MM.1S (cell line): ENCODE results near the gene OIT3.

ENCODE experiments used
- DNase-seq: peaks from one replicate; pipeline ENCODE4 v3.0.0-alpha.2; 2015
- H2AFZ ChIP-seq: fragments of 300-600 bp; sonication (generic); 2 replicates; pipeline ENCODE4 v1.6.0; 2016; ENCODE audit warnings: antibody characterized with exemption, low read length
- H3F3A ChIP-seq: fragments of 300-600 bp; sonication (generic); 2 replicates; pipeline ENCODE4 v1.6.1; 2016; ENCODE audit warnings: mild to moderate bottlenecking, antibody characterized with exemption, low read length, moderate library complexity, mixed read lengths; ENCODE audit not compliant: insufficient read depth
- H3K27ac ChIP-seq: fragments of 300-600 bp; sonication (generic); 2 replicates; pipeline ENCODE4 v1.5.1; 2016; ENCODE audit warnings: mild to moderate bottlenecking, low read length
- H3K27me3 ChIP-seq: fragments of 300-600 bp; sonication (generic); replicated peaks from 2 replicates; pipeline ENCODE4 v1.6.0; 2016; ENCODE audit warnings: low read length; ENCODE audit not compliant: insufficient read depth
- H3K36me3 ChIP-seq: fragments of 300-600 bp; sonication (generic); replicated peaks from 2 replicates; pipeline ENCODE4 v1.6.1; 2016; ENCODE audit warnings: mild to moderate bottlenecking, low read length, mixed read lengths; ENCODE audit not compliant: insufficient read depth
- H3K4me1 ChIP-seq: fragments of 300-600 bp; sonication (generic); 2 replicates; pipeline ENCODE4 v1.6.1; 2016; ENCODE audit warnings: low read length, mixed read lengths
- H3K4me2 ChIP-seq: fragments of 300-600 bp; sonication (generic); 2 replicates; pipeline ENCODE4 v1.6.0; 2016; ENCODE audit warnings: low read depth, low read length
- H3K4me3 ChIP-seq: fragments of 300-600 bp; sonication (generic); 2 replicates; pipeline ENCODE4 v1.5.1; 2016; ENCODE audit warnings: low read length, mixed read lengths
- H3K79me2 ChIP-seq: fragments of 300-600 bp; sonication (generic); 2 replicates; pipeline ENCODE4 v1.6.1; 2016; ENCODE audit warnings: mixed run types, low read length, mixed read lengths
- H3K9ac ChIP-seq: fragments of 300-600 bp; sonication (generic); 2 replicates; pipeline ENCODE4 v1.6.1; 2016; ENCODE audit warnings: low read length, mixed read lengths
- H3K9me2 ChIP-seq: fragments of 300-600 bp; sonication (generic); replicated peaks from 2 replicates; pipeline ENCODE4 v1.6.1; 2016; ENCODE audit warnings: mild to moderate bottlenecking, low read length, mixed read lengths; ENCODE audit not compliant: insufficient read depth
- H3K9me3 ChIP-seq: fragments of 300-600 bp; sonication (generic); replicated peaks from 2 replicates; pipeline ENCODE4 v1.6.1; 2016; ENCODE audit warnings: mild to moderate bottlenecking, low read length, mixed read lengths; ENCODE audit not compliant: insufficient read depth
- H4K20me1 ChIP-seq: fragments of 300-600 bp; sonication (generic); 2 replicates; pipeline ENCODE4 v1.6.1; 2016; ENCODE audit warnings: mild to moderate bottlenecking, low read length, moderate library complexity, mixed read lengths; ENCODE audit not compliant: insufficient read depth
- EZH2 ChIP-seq: fragments of 300-600 bp; sonication (generic); optimal IDR thresholded peaks from 2 replicates; pipeline ENCODE3; 2017; ENCODE audit warnings: low read depth, mild to moderate bottlenecking, antibody characterized with exemption, low read length, mixed read lengths
- EZH2phosphoT487 ChIP-seq: fragments of 300-600 bp; sonication (generic); IDR thresholded peaks from 2 replicates; pipeline ENCODE4 v1.6.1; 2018; ENCODE audit warnings: antibody characterized with exemption, low read length
- TF ChIP-seq, protein P1 (sequence below): fragments of 300-600 bp; sonication (generic); IDR thresholded peaks from 2 replicates; pipeline ENCODE4 v1.5.1; 2016; ENCODE audit warnings: antibody characterized with exemption, low read length, mixed read lengths

OIT3 gene

DNA sequence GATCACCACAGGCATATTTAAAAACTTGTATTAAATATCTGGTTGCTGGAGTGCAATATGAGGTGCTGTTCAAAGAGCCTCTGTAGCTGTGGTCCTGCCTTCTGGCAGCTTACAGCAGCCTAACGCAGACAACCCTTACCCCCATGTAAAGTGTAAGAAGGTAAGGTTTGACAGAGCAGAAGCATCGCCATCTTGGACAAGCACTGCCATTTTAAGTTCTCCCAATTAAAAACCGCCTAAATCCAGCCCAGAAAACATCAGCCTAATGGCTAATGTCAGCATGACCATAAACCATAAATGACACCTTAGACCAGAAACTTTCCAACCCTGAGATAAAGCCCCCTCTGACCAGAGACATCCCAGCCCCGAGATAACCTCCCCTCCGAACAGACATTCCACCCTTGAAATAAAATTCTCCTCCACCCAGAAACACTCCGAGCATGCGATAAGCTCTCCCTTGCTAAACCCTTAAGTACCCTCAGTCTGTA is 5.3 kb upstream of the OIT3 start:
- Histone ChIP-seq H3K27ac (no peak overlapping the region), H3K9ac (no peak overlapping the region)

DNA sequence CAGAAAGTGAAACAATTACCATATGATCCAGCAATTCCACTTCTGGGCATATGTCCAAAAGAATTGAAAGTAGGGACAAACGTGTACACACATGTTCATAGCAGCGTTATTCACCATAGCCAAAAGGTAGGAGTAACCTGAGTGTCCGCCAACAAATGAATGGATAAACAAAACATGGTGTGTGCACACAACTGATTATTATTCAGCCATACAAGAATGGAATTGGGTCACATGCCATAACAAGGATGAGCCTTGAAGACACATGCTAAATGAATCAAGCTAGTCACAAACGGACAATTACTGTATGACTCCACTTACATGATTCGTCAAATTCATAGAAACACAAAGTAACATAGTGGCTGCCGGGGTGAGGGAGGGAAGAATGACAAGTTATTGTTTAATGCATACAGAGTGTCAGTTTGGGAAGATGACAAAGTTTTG is 4.1 kb upstream of the OIT3 start:
- H3K9ac ChIP-seq: no peak overlapping the region
- H4K20me1 ChIP-seq: no peaks in the 10 kb centered on the region
- TF ChIP-seq, protein P1, sequence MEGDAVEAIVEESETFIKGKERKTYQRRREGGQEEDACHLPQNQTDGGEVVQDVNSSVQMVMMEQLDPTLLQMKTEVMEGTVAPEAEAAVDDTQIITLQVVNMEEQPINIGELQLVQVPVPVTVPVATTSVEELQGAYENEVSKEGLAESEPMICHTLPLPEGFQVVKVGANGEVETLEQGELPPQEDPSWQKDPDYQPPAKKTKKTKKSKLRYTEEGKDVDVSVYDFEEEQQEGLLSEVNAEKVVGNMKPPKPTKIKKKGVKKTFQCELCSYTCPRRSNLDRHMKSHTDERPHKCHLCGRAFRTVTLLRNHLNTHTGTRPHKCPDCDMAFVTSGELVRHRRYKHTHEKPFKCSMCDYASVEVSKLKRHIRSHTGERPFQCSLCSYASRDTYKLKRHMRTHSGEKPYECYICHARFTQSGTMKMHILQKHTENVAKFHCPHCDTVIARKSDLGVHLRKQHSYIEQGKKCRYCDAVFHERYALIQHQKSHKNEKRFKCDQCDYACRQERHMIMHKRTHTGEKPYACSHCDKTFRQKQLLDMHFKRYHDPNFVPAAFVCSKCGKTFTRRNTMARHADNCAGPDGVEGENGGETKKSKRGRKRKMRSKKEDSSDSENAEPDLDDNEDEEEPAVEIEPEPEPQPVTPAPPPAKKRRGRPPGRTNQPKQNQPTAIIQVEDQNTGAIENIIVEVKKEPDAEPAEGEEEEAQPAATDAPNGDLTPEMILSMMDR: no peak
- TF ChIP-seq EZH2phosphoT487 (no peak), EZH2 (no peak)

More for the DNA sequence above, 5.3 kb upstream of the OIT3 start:
- H4K20me1 ChIP-seq: no peaks in the 10 kb centered on the region
- no peaks in the 10 kb centered on the region for H3K79me2 ChIP-seq
- no peak overlapping the region for H2AFZ ChIP-seq
- no peaks in the 10 kb centered on the region for H3K36me3 ChIP-seq
- TF ChIP-seq EZH2phosphoT487 (no peak), EZH2 (no peak)
- TF ChIP-seq, protein P1: no peak
- H3K9me3 ChIP-seq: no peaks in the 10 kb centered on the region
- H3K9me2 ChIP-seq: no peaks in the 10 kb centered on the region
- no peak overlapping the region for H3K4me3 ChIP-seq
- H3F3A ChIP-seq: no peaks in the 10 kb centered on the region
- H3K4me2 ChIP-seq: no peak overlapping the region
- H3K27me3 ChIP-seq: no peaks in the 10 kb centered on the region
- no peak for DNase-seq
- no peaks in the 10 kb centered on the region for H3K4me1 ChIP-seq

DNA sequence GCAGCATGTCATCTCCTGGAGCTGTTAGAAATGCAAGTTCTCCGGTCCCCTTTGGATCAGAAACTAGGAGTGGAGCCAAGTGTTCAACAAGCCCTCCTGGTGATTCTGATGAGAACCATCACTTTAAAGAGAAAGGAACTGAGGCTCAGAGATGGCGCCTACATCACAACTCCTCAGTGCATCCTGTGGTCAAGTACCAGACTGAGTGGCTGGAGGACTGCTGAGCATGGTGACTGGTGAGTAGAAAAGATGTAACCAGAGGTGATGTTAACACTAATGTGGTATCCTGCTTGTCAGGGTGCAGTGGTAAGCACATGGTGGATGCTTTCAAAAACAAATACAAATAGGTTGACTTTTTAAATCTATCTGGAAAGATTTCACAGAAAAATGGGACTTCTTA is 3.5 kb upstream of the OIT3 start:
- Histone ChIP-seq H3K9me2 (no peaks in the 10 kb centered on the region), H3F3A (no peaks in the 10 kb centered on the region), H3K9me3 (no peaks in the 10 kb centered on the region), H3K4me2 (no peak overlapping the region), H4K20me1 (no peaks in the 10 kb centered on the region), H3K27me3 (no peaks in the 10 kb centered on the region), H3K79me2 (no peaks in the 10 kb centered on the region), H3K9ac (no peak overlapping the region), H3K4me1 (no peaks in the 10 kb centered on the region), H2AFZ (no peak overlapping the region), H3K36me3 (no peaks in the 10 kb centered on the region), H3K4me3 (no peak overlapping the region), H3K27ac (no peak overlapping the region)
- no peak for TF ChIP-seq EZH2phosphoT487
- TF ChIP-seq, protein P1: no peak
- TF ChIP-seq EZH2: no peak
- DNase-seq: no peak

More for the DNA sequence above, 4.1 kb upstream of the OIT3 start:
- Histone ChIP-seq H3K27me3 (no peaks in the 10 kb centered on the region), H3K27ac (no peak overlapping the region), H3K4me2 (no peak overlapping the region), H3K4me1 (no peaks in the 10 kb centered on the region), H3K79me2 (no peaks in the 10 kb centered on the region), H3F3A (no peaks in the 10 kb centered on the region), H3K9me3 (no peaks in the 10 kb centered on the region), H3K4me3 (no peak overlapping the region), H3K9me2 (no peaks in the 10 kb centered on the region), H2AFZ (no peak overlapping the region), H3K36me3 (no peaks in the 10 kb centered on the region)
- no peak for DNase-seq
